NCI-H2227 (cell line): Measurements from ENCODE around the gene DNAJC9.
"Not testable (repeated sequence)": the region's sequence is repeated elsewhere in the genome, so short reads cannot be mapped to it uniquely, and the experiment has no call there.

Experiments used
- DNase-seq: peaks from one replicate; lab custom pipeline; 2025; ENCODE audit not compliant: unreplicated experiment; lab: John Stamatoyannopoulos, UW

Gene DNAJC9, protein sequence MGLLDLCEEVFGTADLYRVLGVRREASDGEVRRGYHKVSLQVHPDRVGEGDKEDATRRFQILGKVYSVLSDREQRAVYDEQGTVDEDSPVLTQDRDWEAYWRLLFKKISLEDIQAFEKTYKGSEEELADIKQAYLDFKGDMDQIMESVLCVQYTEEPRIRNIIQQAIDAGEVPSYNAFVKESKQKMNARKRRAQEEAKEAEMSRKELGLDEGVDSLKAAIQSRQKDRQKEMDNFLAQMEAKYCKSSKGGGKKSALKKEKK

DNA sequence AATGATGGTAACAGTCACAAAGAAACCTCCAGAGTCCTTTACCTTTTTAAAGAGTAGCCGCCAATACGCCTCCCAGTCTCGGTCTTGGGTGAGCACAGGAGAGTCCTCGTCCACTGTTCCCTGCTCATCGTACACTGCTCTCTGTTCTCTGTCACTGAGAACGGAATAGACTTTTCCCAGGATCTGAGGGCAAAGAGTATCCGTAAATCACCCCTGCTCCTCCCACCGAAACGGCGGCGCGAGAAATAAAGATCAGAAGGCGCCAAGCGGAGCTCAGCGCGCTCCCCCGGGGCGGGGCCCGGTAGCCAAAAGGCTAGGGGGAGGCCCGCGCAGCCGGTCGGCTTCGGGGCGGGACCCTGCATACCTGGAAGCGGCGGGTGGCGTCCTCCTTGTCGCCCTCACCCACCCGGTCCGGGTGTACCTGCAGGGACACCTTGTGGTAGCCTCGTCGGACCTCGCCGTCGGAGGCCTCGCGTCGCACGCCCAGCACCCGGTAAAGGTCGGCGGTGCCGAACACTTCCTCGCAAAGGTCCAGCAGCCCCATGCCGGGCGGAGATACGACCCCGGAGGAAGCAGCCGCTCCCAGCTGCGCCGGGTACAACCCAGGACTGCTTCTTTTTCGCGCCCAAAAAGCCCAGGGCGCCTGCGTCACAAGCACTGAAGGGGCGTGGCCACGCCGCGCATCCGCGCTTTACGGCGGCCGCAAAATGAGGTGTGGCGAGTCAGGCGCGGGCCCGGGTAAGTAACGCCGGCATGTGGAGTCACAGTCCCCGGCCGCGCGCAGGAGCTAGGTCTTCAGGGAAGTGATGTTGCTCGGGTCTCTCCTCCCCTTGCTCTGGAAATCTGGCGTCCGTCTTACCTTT lies at the start of gene DNAJC9:
DNAJC9 (minus strand) TSS at position 610 of the 863 bp plus-strand sequence; CDS start at position 544, 66 bp downstream.
- DNase-seq, result peak; percentile 96

DNA sequence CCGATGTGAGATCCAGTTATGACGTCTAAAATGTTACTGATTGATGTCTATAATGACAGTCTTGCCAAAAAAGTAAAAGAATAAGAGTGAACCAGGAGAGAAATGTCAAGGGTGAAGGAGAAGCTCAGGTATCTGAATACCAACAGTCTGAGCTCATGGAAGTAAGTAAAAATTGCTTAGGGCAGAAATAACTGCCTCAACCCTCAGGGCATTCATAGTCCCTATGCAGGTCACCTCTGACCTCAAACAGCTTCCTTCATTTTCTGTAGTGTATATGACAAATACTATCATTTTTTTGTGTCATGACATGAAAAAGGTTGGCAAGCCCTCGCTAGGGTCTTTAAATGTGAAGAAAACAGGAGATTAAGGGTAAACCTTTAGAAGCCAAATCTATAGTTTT lies 46.4 kb upstream of the DNAJC9 start:
- DNase-seq, result no peak

DNA sequence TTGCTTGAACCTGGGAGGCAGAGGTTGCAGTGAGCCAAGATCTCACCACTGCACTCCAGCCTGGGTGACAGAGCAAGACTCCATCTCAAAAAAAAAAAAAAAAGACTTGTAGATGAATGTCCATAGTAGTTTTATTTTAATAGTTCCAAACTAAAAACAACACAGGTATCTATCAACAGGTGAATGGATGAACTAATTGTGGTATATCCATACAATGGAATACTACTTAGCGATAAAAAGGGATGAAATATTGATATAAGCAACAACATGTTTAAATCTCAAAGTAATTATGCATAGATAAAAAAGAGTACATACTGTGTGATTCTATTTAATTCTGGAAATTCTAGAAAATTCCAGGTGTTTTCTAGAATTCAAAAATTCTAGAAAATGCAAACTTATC lies 42.9 kb upstream of the DNAJC9 start:
- no peak for DNase-seq

DNA sequence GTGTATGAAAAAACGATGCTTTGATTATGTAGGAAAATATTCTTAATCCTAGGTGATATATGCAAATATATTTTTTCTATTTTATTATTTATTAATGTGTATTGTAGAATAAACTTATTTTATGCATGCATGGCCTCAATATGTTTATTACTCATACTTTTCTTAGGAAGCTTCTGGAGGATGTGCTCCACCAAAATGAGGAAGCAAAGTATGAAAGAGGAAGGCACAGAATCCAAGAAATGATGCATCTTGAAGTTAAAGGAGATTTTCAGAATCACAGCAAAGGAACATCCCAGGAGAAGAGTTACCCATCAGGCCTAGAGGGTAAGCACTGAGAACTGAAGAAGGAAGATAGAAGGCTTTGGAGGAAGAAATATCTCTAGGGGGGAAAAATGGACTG lies 40.4 kb upstream of the DNAJC9 start:
- DNase-seq, result no peak

DNA sequence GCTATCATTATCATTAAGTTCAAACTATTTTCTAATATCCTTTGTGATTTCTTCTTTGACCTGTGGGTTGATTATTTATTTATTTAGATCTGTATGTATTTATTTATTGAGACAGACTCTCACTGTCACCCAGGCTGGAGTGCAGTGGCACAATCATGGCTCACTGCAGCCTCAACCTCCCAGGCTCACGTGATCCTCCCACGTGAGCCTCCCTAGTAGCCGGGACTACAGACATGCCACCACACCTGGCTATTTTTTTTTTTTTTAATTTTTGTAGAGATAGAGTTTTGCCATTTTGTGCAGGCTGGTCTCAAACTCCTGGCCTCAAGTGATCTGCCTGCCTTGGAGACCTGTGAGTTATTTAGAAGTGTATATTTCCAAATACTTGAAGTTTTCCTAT lies 34.0 kb upstream of the DNAJC9 start:
- DNase-seq, result no peak

DNA sequence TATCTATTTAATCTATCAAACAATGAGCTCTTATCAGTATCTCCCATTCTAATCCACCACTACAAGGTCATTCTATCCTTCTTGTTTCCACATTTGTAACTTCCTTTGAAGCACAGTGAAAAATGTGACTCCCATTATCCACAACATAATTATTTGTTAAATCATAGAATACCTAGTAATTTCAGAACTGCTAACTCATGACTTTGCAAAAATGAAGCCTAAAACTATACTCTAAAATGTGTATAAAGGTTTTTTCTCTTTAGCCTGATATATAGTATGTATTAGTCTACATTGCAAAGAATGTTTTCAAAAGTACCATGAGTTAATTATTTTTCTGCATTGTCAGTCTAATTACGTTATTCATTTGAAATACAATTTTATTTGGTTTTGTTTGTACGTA lies 17.4 kb upstream of the DNAJC9 start:
- DNase-seq, result no peak

DNA sequence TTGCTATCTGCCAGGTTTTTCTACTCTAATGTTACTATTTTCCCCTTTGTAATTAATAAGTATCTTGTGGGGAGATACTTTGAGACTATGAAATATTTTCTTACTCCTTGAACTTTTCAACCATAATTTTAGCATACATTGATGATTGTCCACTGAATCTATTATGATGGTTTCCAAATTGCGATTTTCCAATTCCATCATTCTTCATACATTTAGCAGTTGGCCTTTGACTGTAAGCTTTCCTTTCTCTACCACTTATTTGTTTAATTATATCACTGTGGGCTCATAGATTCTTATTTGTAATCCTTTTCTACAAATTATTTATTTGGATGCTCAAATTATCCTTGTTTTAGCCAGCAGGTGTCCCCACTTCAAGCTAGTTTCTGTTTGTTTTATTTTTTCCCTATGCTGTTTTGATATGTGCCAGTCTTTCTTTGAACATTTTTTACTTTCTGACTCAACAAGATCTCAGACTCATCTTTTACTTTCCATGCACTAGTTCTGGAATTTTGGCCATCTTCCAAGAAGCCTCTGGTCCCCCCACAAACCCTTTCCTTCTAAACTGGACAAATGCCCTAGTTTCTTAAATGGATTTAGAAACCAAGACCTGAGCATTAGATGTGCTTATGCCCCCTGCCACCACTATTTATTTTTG lies 16.8 kb upstream of the DNAJC9 start:
- no peak for DNase-seq

DNA sequence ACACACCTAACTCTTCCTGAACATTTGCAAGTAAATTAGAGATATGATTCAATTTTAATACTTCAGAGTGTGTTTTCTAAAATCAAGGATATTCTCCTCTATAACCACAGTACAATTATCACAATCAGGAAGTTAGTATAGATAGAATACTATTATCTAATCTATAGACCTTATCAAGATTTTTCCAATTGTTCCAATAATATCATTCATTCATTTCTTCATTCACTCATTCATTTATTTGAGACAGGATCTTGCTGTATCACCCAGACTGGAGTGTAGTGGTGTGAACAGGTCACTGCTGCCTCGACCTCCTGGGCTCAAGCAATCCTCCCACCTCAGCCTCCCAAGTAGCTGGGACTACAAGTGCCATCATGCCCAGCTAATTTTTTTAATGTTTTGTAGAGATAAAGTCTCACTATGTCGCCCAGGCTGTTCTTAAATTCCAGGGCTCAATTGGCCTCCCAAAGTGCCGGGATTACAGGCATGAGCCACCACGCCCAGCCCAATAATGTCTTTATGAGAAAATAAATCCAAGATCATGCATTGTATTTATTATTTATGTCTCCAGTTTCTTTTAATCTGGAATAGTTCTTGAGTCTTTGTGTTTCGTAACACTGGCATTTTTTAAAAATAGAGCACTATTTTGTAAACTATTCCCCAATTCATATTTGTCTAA lies 16.0 kb upstream of the DNAJC9 start:
- DNase-seq, result no peak

DNA sequence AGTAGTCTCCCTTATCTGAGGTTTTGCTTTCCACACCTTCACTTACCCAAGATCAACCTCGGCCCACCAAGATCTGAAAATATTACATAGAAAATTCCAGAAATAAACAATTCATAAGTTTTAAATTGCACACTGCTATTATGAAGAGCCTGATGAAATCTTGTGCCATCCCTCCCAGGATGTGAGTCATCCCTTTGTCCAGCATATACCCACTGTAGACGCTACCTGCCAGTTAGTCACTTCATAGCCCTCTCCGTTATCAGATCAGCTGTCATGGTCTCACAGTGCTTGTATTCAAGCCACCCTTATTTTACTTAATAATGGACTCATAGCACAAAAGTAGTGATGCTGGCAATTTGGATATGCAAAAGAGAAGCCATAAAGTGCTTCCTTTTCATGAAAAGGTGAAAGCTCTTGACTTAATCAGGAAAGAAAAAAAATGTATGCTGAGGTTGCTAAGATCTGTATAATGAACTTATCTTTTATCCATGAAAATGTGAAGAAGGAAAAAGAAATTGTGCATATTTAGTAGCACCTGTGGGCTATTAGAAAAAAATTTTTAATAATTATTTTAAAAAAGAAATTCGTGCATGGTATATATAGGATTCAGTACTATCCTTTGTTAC lies 15.2 kb upstream of the DNAJC9 start:
- DNase-seq, result no peak

DNA sequence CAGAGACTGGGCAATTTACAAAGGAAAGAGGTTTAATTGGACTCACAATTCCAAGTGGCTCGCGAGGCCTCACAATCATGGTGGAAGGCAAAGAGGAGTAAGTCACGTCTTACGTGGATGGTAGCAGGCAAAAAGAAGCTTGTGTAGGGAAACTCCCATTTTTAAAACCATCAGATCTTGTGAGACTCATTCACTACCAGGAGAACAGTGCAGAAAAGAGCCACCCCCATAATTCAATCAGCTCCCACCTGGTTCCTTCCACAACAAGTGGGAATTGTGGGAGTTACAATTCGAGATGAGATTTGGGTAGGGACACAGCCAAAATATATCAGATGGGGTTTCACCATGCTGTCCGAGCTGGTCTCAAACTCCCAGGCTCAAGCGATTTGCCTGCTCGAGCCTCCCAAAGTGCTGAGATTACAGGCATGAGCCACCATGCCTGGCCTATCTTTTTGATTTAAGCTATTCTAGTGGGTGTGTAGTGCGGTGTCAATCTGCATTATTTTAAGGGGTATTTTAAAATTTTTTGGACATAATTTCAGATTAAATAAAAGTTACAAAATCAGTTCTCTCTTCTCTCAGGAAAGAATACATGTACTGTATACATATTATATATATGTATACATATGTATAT lies 14.4 kb upstream of the DNAJC9 start:
- DNase-seq, result no peak

DNA sequence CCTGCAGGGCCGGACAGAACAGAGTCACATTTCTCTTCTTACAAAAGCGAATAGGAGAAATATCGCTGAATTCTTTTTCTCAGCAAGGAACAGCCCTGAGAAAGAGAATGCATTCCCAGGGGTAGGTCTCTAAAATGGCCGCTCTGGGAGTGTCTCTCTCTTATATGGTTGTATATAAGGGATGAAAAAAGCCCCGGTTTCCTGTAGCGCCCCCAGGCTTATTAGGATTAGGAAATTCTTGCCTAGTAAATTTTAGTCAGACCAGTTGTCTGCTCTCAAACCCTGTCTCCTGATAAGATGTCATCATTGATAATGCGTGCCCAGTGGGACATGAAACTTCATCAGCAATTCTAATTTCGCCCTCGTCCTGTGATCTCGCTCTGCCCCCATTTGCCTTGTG lies 11.6 kb upstream of the DNAJC9 start:
- not testable (repeated sequence) for DNase-seq

DNA sequence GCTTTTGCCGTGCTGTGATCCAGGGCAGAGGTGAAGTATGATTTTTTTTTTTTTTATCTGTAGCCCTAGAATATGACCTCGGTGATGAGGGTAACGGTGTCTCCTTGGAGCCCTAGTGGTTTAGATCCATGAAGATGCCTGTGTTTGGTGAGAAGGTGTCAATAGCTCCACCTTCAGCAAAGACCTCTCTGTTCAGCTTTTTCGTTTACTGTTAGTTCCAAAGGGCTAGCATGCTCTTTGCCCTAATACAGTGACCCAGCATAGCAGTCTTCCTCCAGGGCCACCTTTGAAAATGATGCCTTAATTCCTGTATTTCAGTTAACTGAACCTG lies 6.1 kb upstream of the DNAJC9 start:
- DNase-seq, result no peak

DNA sequence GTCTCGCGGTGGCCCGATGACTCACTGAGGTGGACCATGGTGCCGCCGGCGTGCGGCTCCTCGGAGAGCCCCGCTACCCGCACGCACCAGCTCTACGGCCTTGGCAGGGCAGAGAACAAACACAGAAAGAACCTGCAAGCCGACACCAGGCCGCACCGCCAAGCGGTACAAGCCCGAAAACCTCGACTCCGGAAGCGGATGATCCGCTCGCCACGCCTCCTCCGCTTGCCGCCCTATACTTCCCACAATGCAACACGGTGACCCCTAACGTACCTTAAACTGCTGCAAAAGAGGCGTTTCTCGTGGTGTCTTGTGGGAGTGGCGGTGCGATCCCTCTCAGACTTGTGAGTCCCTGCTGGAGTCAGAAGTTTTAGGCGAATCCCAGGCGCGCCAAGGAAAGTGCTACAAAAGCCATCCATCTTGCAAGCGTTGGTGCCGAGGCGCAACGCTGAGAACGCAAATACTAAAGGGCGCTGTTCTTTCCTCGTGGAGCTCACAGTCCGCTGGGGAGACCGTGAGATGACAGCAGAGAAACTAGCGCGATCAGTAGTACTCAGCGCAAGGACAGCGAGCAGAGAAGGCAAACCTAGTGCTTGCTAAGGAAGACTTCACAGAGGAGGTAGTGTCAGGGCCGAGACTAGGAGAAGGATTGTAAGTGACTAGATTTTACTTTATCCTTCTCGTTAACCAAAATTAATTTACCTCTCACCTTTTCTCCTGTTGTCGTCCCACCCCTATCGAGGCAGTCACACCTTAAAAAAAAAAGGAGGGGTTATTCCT lies 5.6 kb upstream of the DNAJC9 start, which contains the start of gene MRPS16:
MRPS16 (minus strand) TSS at position 200 of the 780 bp plus-strand sequence; CDS start at position 38, 162 bp downstream.
- peak; percentile 92 for DNase-seq

DNA sequence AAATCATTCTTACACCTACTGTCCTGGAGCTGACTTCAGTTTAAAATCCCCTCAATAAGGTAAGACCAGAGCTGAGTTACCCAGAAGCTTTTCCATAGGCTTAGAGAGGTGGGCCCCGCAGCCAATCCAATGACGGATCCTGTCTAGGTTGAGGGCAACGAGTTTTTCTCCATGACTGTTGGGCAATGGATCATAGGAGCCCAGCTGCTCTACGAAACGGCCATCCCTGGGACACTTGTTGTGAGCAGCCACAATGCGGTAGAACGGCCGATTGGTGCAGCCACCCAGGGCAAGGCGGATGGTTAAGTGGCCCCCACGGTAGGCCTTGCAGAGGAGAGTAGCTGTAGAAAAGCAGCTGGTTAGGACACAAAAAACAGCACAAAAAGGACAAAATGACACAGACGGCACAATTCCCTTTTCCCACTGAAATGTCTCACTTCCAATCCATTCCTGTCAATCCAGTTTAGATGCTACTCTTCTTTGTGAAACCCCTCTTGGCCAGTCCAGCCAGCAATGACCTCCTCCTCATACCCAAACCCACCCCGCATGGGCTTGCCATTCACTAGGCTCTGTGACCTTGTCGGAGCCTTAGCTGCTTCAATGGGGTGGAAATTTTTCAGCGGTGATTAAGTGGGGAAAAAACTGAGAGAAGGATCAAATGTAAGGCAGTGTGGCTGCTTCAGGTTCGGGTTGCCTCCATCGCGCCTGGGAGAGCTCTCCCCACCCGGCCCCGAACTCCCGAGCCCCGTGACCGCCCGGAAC lies 4.8 kb upstream of the DNAJC9 start:
- peak; percentile 45 for DNase-seq

DNA sequence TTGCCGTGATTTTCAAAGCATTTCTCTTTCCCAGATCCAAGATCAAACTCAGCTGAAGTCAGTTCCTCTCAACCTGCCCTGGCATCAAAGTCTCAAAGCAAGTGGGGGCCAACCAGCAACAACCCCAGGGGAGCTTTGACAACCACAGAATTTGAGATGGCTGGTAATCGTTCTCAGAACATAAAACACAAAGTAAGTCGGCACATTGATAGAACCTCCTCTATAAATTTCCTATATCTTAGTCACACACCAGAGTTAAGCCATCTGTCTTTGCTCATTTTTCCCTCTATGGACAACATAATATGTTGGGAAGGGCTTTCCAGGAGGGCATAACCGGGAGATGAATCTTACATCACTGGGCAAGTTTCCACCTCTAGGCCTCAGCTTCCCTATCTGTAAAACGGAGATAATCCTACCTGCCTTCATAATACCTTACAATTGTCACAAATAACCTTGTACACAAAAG lies 1.2 kb upstream of the DNAJC9 start:
- no peak for DNase-seq

DNA sequence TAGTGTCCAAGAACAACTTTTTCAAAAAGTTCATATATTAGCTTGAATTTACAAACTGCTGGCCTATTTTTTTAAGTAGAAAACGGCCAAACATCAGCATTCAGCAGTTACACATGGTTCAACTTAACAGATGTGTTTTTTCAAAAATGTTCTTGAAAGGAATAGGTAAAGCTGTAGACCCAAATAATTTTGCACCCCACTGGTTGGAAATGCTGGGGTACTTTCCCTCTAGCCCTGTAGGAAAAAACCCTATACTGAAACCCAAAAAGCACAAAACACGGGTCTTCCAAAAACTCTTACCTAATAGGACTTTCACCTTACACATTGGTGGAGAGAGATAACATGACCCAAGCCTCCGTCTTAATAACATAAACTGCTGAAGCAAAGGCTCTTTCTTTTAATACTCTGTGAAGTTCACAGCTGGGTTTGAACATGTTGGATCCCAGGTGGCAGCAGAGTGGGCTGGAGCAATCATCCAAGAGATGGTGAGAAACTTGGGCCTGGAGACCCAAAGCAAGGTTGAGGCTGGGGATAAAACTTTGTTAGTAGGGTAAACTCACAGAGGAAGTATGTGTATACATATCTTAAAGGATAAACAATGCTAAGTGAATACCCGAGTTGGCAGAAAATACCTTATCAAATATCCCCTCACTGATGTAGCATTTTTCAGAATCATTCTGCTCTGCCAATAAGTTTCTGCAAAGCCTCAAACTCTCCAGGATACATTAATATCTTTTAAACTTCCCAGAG lies 629 bp upstream of the DNAJC9 start:
- no peak for DNase-seq

DNA sequence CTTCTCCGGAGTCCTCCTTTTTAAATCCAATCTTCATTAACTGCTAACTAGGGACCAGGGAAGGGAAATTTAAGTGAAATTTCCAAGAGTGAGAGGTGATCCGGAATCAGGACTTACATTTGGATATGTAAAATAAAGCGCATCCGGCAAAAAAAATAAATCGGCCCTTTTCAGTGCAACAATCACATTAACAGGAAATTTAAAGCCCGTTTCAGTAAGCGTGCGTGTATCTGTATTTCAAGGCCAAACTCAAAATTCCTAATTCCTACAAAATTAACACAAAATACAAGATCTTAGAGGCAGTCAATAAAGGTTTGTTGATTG lies 771 bp downstream of the DNAJC9 start:
- DNase-seq, result no peak

DNA sequence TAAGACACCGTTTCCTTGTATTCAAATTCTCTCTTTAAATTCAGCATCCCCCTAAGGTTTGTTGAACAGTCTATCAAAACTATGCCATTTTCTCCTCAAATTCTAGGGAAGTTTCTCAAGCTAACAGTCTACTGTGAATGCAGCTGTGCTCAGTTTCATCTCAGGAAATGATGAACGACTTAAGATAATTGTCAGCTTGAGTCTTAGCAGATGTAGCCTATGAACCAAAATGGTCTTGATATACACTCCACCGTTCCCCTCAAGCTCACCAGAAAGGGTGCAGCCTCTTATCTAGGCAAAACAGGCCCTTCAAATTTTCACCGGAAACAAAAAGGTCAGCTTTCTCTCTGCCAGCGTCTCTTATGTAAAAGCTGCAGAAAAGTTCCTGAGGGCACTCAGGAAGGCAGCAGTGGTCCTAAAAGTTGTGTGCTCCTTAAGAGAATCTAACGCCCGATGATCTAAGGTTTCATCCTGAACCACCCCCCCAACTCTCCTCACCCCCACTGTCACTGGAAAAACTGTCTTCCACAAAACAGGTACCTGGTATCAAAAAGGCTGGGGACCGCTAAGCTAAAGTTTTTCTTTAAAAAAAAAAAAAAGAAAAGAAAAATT lies 2.1 kb downstream of the DNAJC9 start:
- no peak for DNase-seq
